ENCODE results near the gene MOB3B.

Gene MOB3B

DNA sequence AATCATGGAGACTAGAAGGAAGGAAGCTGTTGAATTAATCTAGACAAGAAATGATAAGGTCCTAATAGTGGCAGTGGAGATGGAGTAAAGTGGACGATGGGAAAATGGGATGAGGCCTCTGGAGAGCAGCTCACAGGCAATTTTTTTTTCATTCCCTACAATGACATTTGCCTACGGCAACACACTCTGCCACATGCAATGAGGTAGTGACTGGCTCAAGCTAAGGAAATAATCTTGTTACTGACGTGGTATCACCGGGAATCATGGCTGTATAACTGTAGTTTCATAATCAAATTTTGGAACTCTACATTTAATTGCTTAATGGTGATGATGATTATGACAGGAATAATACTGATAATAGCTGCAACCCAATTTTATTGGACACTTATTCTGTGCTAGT, 12.1 kb upstream of the MOB3B start:
- DNase-seq (ENCODE audit: low read depth) = no peak

- no peak for DNase-seq (ENCODE audit: low read depth)
These were observed 10.9 kb upstream of the MOB3B start for GRCh38 chr9:27540502-27540901.

GRCh38 chr9:27539479-27540441, 10.1 kb upstream of the MOB3B start:
- DNase-seq (ENCODE audit: low read depth) = no peak

- DNase-seq (ENCODE audit: low read depth) = no peak
These were observed 9.0 kb upstream of the MOB3B start for GRCh38 chr9:27538647-27539046.

DNA sequence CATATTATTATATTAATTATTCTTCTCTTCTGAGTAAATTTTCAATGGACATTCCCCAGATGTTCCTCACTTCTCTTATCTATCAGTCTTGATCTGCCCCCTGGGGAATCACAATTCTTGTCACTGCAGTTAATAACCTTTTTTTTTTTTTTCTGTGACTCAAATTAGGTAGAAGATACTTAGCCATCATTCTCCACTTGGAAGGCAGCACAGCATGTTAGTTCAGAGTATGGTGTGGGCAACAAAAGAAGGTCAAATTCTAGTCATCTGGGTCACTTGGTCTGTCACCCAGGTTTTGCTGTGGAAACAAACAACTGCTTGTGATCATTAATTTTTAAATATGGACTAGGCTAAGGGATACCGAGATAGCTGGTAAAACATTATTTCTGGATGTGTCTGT, 8.1 kb upstream of the MOB3B start:
- DNase-seq (ENCODE audit: low read depth) = no peak

DNA sequence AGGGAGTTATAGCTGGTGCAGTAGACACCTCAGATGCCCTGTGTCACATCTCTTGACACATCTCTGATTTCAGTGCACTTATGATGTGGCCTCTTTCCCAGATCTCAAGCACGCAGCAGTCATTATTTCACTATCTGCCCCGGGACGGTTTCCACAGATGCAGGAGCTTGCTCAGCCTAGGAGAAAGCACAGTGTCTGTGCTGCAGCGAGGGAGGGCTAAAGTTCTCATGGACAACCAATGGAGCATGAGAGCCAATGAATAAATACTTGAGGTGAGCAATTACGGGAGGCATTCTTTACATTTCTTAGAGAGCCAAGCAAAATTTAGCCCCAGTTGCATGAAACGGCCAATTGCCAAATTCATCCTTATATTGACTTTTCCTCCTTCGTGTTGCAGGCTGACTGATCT, 7.4 kb upstream of the MOB3B start:
- no peak for DNase-seq (ENCODE audit: low read depth)

DNA sequence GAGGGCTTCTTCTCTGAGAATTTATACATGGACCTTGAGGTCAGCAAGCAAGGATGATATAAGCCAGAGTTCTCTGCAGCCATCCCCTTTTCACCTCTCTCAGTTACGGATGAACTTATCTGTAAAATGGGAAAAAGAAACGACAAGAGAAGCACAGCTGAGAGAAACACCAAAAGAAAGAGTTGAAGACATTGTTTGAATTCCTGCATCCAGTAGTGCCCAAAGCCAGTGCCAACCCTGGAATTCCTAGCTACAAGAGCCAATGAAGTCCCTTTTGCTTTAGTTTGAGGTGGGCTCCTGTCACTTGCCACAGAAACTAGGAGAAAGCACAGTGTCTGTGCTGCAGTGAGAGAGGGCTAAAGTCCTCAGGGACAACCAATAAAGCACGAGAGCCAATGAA, 6.6 kb upstream of the MOB3B start:
- no peak for DNase-seq (ENCODE audit: low read depth)

DNA sequence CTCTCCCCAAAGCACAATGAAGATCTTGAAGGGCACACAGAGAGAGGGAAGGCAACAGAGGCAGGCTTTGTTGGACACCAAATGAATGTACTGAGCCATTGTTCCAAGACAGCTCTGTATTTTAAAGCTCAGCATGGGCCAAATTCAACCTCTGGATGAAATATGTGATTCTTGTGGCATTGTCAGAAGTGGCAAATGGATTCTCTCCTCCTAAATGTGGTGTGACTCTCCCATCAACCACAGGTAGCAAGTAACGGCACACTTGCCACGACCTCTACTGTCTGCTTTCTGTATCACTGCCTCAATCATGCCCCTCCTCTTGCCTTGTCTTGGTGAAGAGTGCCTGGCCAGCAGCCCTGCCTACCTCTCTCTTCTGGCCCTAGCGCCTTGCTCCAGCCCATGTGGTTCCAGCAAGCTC, 6.1 kb upstream of the MOB3B start:
- DNase-seq (ENCODE audit: low read depth) = no peak

- DNase-seq (ENCODE audit: low read depth) = no peak
These were observed 5.1 kb upstream of the MOB3B start for GRCh38 chr9:27534658-27535209.

- DNase-seq (ENCODE audit: low read depth) = no peak
These were observed 4.5 kb upstream of the MOB3B start for GRCh38 chr9:27534131-27534530.

- DNase-seq (ENCODE audit: low read depth) = no peak
These were observed 3.7 kb upstream of the MOB3B start for GRCh38 chr9:27533311-27533710.

DNA sequence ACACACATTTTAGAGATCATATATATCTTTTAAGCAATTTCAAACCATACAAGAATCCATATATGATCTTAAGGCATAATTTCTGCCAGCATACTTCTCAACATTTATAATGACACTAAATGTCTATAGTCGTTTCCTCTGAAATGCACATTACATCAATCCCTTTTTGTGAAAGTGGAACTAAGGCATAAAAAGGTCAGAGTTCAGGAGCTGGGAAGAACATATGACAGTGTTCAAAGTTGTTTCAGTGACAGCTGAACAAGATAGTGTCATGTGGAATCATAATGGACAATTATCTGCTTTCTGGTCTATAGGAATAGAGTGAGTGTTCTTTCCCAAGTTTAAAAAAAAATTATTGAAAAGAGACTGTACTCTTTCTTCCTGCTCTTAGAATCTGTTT, 2.4 kb upstream of the MOB3B start:
- no peak for DNase-seq (ENCODE audit: low read depth)

- DNase-seq (ENCODE audit: low read depth) = no peak
These were observed 1.5 kb upstream of the MOB3B start for GRCh38 chr9:27530915-27531755.

GRCh38 chr9:27528886-27529315, 713 bp downstream of the MOB3B start:
- no peak for DNase-seq (ENCODE audit: low read depth)

- peak; percentile 29 for DNase-seq (ENCODE audit: low read depth)
These were observed 1.3 kb downstream of the MOB3B start for GRCh38 chr9:27528076-27528885.

GRCh38 chr9:27527702-27528075, 1.9 kb downstream of the MOB3B start:
- no peak for DNase-seq (ENCODE audit: low read depth)

DNA sequence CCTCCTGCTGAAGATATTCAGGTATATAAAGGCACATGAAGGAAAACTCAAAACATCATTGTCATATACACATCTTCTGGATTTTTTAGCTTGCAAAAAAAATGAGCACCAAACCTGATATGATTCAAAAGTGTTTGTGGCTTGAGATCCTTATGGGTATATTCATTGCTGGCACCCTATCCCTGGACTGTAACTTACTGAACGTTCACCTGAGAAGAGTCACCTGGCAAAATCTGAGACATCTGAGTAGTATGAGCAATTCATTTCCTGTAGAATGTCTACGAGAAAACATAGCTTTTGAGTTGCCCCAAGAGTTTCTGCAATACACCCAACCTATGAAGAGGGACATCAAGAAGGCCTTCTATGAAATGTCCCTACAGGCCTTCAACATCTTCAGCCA, 5.4 kb downstream of the MOB3B start, which contains the start of gene IFNK:
Gene IFNK (plus strand): TSS at position 55 of the 400 bp plus-strand sequence. CDS start 47 bp downstream, at position 102.
- no peak for DNase-seq (ENCODE audit: low read depth)

GRCh38 chr9:27523141-27523540, 6.5 kb downstream of the MOB3B start:
- no peak for DNase-seq (ENCODE audit: low read depth)

DNA sequence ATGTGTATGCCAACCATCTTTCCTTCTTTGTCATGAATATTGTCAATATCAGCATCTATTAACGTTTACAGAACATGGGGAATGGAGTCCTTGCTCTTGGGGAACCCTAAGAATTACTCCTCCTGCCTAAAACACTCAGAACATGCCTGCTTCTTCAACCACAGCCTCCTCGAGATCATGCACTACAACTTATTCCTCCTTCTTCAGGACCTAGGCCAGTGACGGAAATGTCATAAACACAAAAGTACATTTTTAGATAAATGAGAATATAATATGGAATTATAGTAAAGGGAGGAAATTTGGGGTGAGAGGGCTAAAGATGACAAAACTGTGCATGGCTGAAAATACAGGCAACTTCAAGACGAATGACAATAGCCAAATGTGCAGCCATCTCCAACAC, 8.6 kb downstream of the MOB3B start:
- no peak for DNase-seq (ENCODE audit: low read depth)

- DNase-seq (ENCODE audit: low read depth) = no peak
These were observed 9.8 kb downstream of the MOB3B start for GRCh38 chr9:27519466-27520465.
